Measurements from ENCODE around the gene NFIX.
A peak's percentile ranks its signal among the peaks of the same experiment; 100 is the strongest.

NFIX gene

DNA sequence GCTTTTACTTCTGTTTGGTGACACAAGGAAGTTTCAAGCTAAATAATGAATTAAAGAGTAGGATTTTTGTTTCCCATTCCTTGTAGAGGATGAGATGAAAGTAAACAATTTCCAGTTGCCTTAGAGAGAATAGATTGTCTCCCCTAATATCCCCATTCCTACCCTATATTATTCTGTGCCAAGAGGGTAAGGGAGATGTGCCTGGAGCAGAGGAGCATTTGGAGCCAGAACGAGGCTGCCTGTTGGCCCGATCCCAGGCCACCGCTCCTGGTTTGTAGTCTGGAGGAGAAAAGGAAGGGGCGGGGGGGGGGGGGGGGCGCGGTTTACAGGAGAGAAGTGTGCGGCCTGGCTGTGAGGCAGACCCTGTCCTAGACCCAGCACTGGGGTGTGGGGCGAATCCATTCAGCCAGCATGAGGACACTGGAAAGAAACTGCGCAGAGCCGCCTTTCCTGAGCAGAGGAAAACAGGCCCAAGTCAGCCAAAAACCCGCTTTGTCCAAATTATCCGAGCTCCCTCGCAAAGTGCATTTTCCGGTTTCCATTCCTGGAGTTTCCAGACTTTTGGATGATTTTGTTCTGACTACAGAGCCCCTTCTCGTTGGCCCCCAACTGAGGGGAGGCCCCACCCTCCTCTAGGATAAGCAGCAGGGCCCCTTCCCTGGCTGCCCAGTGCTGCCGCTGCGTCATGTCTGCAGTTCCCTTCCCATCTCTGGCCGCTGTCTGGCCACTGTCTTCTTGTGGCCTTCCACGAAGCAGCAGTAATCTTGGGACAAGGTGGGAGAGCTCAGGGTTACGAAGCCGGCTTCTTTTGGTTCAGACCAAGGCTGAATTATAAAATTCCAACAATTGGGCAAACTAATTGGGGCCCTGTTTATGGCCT is 23.0 kb downstream of the NFIX start:
- DNase-seq: peak in 38 of 56 donors; percentile 22 to 78 (median 55)

- DNase-seq: no peak
Measured at GRCh38 chr19:13019332-13019731, 24.1 kb downstream of the NFIX start.

- DNase-seq: no peak
Measured at GRCh38 chr19:13020002-13020414, 24.7 kb downstream of the NFIX start.

- peak in 23 of 56 donors; percentile 12 to 87 (median 56) for DNase-seq
Measured at GRCh38 chr19:13022111-13022858, 27.0 kb downstream of the NFIX start.

DNA sequence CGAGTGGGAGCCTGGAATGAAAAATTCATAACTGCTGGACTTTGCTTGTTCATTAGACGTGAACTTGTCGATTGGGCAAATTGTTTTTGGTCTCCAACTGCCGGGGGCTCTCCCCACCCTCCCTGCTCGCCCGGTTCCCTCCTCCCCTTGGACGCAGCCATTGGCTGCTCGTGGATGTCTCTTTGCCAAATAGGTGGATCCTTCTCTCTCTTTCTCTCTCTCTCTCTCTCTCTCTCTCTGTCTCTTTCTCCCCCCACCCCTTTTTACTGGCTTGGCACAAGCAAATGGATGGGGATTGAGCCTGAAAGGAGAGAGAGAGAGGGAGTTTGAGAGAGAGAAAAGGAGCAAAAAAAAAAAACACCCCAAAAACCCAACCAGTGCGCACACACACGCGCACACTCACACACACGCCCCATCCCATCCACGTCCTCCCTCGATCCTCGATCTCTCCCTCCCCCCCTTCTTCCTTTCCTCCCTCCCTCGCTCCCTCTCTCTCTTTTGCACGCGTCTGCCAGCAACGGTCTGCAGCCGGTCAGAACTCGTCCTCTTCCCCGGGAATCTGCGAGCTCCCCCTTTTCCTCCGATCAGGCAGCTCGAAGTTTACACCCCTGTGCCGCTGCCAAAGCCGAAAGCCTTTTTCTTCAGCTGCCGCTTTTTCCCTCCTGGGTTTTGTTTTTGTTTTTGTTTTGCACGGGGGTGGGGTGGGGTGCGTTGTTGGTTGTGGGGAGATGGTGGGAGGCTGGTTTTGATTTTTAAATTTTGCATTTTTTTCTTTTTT is 27.8 kb downstream of the NFIX start:
- DNase-seq: peak in 55 of 56 donors; percentile 20 to 92 (median 78)

DNA sequence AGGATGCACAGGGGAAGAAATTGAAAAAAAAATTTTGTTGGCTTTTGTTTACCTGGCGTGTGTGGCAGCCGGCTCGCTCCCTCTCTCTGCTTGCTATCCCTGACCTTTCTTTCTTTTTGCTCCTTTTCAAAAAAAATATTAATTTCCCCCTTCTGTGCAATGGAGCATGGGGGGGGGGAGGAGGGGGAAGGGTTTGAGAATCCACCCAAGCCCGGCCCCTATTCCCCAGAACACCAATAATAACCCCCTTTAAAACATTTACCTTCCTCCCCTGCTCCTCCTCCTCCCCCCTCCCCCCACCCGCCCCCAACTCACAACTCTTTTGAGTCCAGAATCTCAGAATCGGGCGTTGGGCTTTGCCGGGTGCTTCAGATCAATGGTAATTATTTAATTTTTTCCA is 28.4 kb downstream of the NFIX start:
- DNase-seq: peak in 1 of 56 donors; percentile 49

DNA sequence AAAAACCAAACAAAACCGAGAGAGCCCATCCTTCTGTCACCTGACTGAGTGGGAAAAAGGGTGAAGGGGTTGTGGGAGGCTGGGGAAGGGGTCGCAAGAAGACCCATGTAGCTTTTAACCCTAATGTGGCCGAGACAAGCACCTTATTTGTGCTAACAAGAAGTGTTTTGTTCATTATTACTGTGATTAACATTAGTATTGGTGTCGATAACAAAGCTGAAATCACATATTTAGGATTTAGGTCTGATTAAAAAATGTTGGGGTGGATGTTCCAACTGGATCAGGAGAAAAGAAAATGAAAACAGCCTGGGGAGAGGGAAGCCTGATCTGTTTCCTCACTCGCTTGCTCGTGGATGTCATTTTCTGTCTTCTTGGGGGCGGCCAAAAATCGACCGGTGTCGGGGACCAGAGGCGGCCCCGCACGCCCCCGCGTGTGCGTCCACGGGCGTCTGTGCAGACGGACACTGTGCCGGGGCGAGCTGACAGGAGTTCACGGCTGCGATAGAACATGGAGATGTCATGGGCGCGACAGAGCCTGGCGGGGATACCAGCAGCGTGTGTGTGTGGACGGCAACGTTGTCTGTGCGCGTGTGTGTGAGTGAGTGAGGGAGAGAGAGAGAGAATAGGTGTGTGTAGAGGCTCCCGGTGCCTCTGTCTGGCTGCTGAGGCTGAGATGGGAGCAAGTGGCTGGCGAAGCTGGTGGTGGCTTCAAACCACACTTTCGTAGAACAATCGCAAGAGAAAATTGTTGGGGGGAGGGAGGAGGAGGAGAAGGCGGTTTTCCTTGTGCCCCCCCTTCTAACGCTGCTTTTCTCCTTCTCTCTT is 29.1 kb downstream of the NFIX start:
- DNase-seq: peak in 18 of 56 donors; percentile 18 to 68 (median 52)

DNA sequence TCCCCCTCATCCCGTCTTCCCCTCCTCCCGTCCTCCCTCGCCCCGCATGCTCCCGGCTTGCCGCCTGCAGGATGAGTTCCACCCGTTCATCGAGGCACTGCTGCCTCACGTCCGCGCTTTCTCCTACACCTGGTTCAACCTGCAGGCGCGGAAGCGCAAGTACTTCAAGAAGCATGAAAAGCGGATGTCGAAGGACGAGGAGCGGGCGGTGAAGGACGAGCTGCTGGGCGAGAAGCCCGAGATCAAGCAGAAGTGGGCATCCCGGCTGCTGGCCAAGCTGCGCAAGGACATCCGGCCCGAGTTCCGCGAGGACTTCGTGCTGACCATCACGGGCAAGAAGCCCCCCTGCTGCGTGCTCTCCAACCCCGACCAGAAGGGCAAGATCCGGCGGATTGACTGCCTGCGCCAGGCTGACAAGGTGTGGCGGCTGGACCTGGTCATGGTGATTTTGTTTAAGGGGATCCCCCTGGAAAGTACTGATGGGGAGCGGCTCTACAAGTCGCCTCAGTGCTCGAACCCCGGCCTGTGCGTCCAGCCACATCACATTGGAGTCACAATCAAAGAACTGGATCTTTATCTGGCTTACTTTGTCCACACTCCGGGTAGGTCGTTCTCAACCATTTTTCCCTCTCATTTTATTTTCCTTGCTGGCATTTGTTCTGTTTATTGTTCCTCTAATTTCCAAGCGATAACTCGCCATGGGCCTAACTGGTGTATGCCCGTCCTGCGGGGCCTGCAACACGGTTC is 29.8 kb downstream of the NFIX start:
- peak in 16 of 56 donors; percentile 24 to 68 (median 52) for DNase-seq

GRCh38 chr19:13025819-13026456 is 30.7 kb downstream of the NFIX start:
- DNase-seq: peak in 14 of 56 donors; percentile 23 to 61 (median 38)

GRCh38 chr19:13026462-13027370 is 31.4 kb downstream of the NFIX start:
- peak in 5 of 56 donors; percentile 29 to 34 (median 32) for DNase-seq

GRCh38 chr19:13027557-13027956 is 32.3 kb downstream of the NFIX start:
- DNase-seq: no peak

DNA sequence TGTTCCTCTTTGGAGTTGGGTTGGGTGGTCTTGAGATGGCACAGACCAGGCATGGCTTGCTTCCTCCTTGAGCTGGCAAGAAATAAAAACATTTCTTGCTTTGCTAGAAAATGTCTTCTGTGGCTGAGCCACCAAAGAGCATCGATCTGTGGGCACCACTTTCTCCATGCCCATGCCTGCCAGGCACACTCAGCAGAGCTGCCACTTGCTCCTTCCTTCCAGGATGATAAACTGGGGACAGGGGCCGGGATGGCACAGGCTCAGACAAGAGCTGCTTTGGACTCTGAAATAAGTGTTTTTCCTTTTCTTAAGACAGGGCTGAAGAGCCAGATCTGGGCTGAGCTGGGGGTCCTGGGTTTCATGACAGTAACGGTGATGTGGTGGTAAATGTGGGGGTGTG is 32.8 kb downstream of the NFIX start:
- DNase-seq: peak in 2 of 56 donors; percentile 30 to 34

- no peak for DNase-seq
Measured at GRCh38 chr19:13029301-13029880, 34.1 kb downstream of the NFIX start.

DNA sequence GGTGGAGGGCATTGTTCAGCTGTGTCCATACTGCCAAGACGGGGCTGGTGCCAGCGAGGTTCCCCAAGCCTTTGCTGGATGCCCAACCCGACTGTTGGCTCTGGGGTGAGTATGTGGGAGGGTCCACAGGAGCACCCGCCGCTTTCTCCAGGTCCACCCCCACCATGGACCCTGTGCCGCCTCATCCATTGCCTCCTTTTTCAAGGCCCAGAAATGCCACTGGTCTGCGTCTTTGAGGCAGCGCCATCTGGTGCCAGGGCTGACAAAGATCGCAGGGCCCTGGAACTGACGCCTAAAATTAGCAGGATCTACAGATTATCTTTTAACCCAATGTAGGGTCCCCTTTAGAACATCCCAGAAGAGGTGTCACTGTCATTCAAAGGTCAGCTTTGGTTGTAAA is 34.6 kb downstream of the NFIX start:
- peak in 41 of 56 donors; percentile 26 to 81 (median 56) for DNase-seq

- DNase-seq: peak in 47 of 56 donors; percentile 26 to 88 (median 66)
Measured at GRCh38 chr19:13031917-13032623, 36.8 kb downstream of the NFIX start.

- DNase-seq: peak in 1 of 56 donors; percentile 50
Measured at GRCh38 chr19:13032837-13033236, 37.6 kb downstream of the NFIX start.

DNA sequence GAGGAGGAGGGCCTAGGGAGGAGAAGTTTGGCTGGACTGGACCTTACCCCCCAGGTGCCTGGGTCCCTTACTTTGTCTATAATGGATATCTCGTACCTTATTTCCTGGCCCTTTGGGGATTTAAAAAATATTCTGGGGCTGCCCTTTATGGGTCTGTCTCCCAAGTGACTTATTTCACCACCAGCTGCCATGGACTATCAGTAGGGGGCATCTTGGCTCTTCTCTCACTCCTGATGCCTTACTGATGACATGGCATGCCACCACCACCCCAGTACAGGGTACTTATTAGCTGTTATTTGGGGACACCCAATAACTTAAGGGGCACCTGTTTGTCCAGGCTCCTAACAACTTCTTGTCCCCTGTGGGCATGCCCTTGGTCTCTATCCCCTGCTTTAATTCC is 38.0 kb downstream of the NFIX start:
- peak in 12 of 56 donors; percentile 20 to 74 (median 38) for DNase-seq
